Mesendoderm (in vitro differentiated cells): ENCODE measurements around the gene GPR156.
A peak's percentile ranks its signal among the peaks of the same experiment; 100 is the strongest.

Experiments used
- DNase-seq: peaks from one replicate; pipeline ENCODE4 v3.0.0; 2013
- H2AK5ac ChIP-seq: 2 replicates; pipeline ENCODE4 v1.6.1; 2013; ENCODE audit warnings: low read length, inconsistent platforms
- H2BK120ac ChIP-seq: 2 replicates; pipeline ENCODE4 v1.6.1; 2013; ENCODE audit warnings: low read depth, mild to moderate bottlenecking, low read length, moderate library complexity, mixed read lengths
- H2BK15ac ChIP-seq: replicated peaks from 2 replicates; pipeline ENCODE4 v1.6.1; 2013; ENCODE audit warnings: low read depth, mild to moderate bottlenecking, moderate library complexity
- H2BK5ac ChIP-seq: 2 replicates; pipeline ENCODE4 v1.6.1; 2013; ENCODE audit warnings: low read length, inconsistent platforms
- H3K18ac ChIP-seq: 2 replicates; pipeline ENCODE4 v1.6.1; 2013; ENCODE audit warnings: mild to moderate bottlenecking, low read length, mixed read lengths
- H3K23ac ChIP-seq: one replicate; pipeline ENCODE4 v1.6.1; 2013; ENCODE audit warnings: low read length
- H3K27ac ChIP-seq: 2 replicates; pipeline ENCODE4 v1.5.1; 2013; ENCODE audit warnings: low read depth, mild to moderate bottlenecking, inconsistent platforms, low read length, moderate library complexity
- H3K27me3 ChIP-seq: 2 replicates; pipeline ENCODE4 v1.6.1; 2013; ENCODE audit warnings: low read length, control low read depth, mild to moderate bottlenecking, inconsistent platforms; ENCODE audit not compliant: insufficient read depth, poor library complexity
- H3K36me3 ChIP-seq: 2 replicates; pipeline ENCODE4 v1.6.1; 2013; ENCODE audit warnings: low read length, inconsistent platforms; ENCODE audit not compliant: control insufficient read depth, insufficient read depth
- H3K4ac ChIP-seq: one replicate; pipeline ENCODE4 v1.6.1; 2013; ENCODE audit warnings: low read depth, mild to moderate bottlenecking, low read length, moderate library complexity
- H3K4me1 ChIP-seq: 2 replicates; pipeline ENCODE4 v1.6.1; 2013; ENCODE audit warnings: low read depth, low read length, inconsistent platforms; ENCODE audit not compliant: control insufficient read depth
- H3K4me2 ChIP-seq: 2 replicates; pipeline ENCODE4 v1.6.1; 2013; ENCODE audit warnings: low read length
- H3K4me3 ChIP-seq: 2 replicates; pipeline ENCODE4 v1.5.1; 2013; ENCODE audit warnings: mild to moderate bottlenecking, low read length
- H3K56ac ChIP-seq: one replicate; pipeline ENCODE4 v1.6.1; 2013; ENCODE audit warnings: low read length
- H3K79me1 ChIP-seq: 2 replicates; pipeline ENCODE4 v1.6.1; 2013; ENCODE audit warnings: low read length, inconsistent platforms
- H3K79me2 ChIP-seq: 2 replicates; pipeline ENCODE4 v1.6.1; 2013; ENCODE audit warnings: mild to moderate bottlenecking, low read length; ENCODE audit not compliant: control insufficient read depth, insufficient read depth
- H3K9ac ChIP-seq: 2 replicates; pipeline ENCODE4 v1.6.1; 2013; ENCODE audit warnings: low read length, inconsistent platforms
- H4K5ac ChIP-seq: one replicate; pipeline ENCODE4 v1.6.1; 2013; ENCODE audit warnings: low read length
- H4K8ac ChIP-seq: one replicate; pipeline ENCODE4 v1.6.1; 2013; ENCODE audit warnings: low read depth, mild to moderate bottlenecking, control low read depth, low read length, moderate library complexity
- WGBS: extraction: QIAGEN DNeasy Blood & Tissue Kit; methylation state at CpG from one replicate; pipeline ENCODE4 v1.1.7; 2013; ENCODE audit warnings: low lambda C conversion rate, missing lambda C conversion rate; ENCODE audit not compliant: insufficient coverage; ENCODE audit errors: extremely low coverage; 5-methylcytosine and 5-hydroxymethylcytosine counted together

Gene GPR156

DNA sequence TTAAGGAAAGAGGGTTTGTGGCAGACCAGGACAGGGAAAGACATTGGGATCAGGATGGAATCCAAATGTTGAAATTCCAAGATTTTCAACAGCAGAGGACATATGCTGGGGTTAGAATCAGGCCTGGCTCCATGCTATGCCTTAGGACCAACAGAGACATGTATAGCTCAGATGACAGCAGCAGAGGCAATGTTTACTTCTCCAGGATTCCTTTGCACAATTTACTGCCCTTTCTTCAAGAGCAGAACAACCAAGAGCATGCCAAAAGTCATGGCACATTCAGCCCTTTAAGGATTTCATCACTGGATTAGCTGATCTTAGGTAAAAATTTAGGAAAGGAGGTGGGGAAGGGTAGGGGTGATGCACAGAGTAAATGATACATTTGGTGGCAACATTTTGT, 121.2 kb downstream of the GPR156 start:
- Histone ChIP-seq H3K56ac (no peak overlapping the region), H2BK5ac (no peak overlapping the region), H3K27me3 (no peaks in the 10 kb centered on the region), H2BK15ac (no peak overlapping the region), H3K79me2 (no peaks in the 10 kb centered on the region), H3K27ac (no peak overlapping the region), H2BK120ac (no peak overlapping the region), H3K4ac (no peak overlapping the region), H3K36me3 (no peaks in the 10 kb centered on the region), H3K79me1 (no peaks in the 10 kb centered on the region), H3K23ac (no peak overlapping the region), H3K4me2 (no peak overlapping the region), H2AK5ac (no peak overlapping the region), H4K8ac (no peak overlapping the region), H3K4me1 (no peaks in the 10 kb centered on the region), H3K18ac (no peak overlapping the region), H3K9ac (no peak overlapping the region), H4K5ac (no peak overlapping the region), H3K4me3 (no peak overlapping the region)
- no peak for DNase-seq

DNA sequence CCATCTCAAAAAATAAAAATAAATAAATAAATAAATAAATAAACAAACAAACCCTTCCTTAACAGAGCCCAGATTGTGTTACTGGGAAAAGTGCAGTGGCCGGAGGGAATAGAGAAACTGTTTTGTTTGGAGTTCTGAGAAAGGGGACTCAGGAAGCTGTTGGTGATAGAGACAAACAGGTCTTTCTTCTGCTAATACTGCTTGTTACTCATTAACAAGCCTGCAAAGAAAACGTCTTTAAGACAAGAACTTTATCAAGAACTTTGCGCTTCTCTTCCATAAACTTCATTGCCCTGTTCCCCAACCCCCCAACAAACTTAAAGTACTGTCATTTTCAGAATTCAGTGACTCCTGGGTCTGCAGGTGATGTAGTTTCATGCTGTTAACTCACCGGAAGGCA, 122.0 kb downstream of the GPR156 start:
- no peak overlapping the region for H3K9ac ChIP-seq
- no peak overlapping the region for H2BK120ac ChIP-seq
- no peaks in the 10 kb centered on the region for H3K79me2 ChIP-seq
- H2BK15ac ChIP-seq = no peak overlapping the region
- DNase-seq = no peak
- H3K18ac ChIP-seq = no peak overlapping the region
- no peak overlapping the region for H4K5ac ChIP-seq
- H3K4ac ChIP-seq = no peak overlapping the region
- H3K23ac ChIP-seq = no peak overlapping the region
- no peak overlapping the region for H3K4me3 ChIP-seq
- H3K27me3 ChIP-seq = no peaks in the 10 kb centered on the region
- H3K56ac ChIP-seq = no peak overlapping the region
- H2AK5ac ChIP-seq = no peak overlapping the region
- no peak overlapping the region for H3K27ac ChIP-seq
- H3K36me3 ChIP-seq = no peaks in the 10 kb centered on the region
- no peak overlapping the region for H4K8ac ChIP-seq
- H3K79me1 ChIP-seq = no peaks in the 10 kb centered on the region
- no peak overlapping the region for H3K4me2 ChIP-seq
- no peaks in the 10 kb centered on the region for H3K4me1 ChIP-seq
- H2BK5ac ChIP-seq = no peak overlapping the region
- no CpG with 5 or more reads among the region's 4 CpGs for WGBS

DNA sequence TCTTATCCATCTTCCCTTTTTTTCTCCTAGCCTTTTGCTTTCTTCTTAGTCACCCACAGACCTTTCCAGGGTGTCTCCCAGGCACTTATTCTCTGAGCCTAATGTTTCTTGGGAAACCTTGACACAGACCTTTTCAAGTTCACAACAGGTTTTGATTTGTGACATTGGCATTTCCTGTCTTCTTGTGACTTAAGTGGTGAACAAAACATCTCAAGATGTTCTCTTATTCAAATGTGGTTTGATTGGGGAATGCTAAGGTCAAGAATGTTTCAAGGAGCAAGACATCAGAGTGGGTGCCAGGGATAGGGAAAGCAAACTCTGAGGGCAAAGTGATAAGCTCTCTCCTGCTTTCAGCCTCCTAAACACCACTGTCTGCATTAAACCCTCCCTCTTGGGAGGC, 122.6 kb downstream of the GPR156 start:
- Histone ChIP-seq H2AK5ac (no peak overlapping the region), H3K4me2 (no peak overlapping the region), H3K18ac (no peak overlapping the region)

DNA sequence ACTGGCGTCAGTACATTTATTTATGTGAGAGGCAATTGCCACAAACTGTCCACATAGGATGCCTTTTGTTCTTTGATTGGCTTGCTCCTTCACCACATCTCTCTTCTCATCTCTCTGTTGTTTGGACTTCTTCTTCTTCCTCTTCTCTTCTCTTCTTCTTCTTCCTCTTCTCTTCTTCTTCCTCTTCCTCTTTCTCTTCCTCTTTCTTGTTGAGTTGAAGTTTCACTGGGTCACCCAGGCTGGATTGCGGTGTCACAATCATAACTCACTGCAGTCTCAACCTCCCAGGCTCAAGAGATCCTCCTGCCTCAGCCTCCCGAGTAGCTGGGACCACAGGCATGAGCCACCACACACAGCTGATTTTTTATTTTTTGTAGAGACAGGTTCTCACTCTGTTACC, 123.1 kb downstream of the GPR156 start:
- Histone ChIP-seq H3K56ac (no peak overlapping the region), H3K18ac (no peak overlapping the region), H4K8ac (no peak overlapping the region), H3K79me2 (no peaks in the 10 kb centered on the region), H2BK15ac (no peak overlapping the region), H3K23ac (no peak overlapping the region), H3K4me2 (no peak overlapping the region), H3K27me3 (no peaks in the 10 kb centered on the region), H3K9ac (no peak overlapping the region), H3K4me3 (no peak overlapping the region), H4K5ac (no peak overlapping the region), H2BK5ac (no peak overlapping the region), H3K4me1 (no peaks in the 10 kb centered on the region), H3K36me3 (no peaks in the 10 kb centered on the region), H2BK120ac (no peak overlapping the region), H2AK5ac (no peak overlapping the region), H3K4ac (no peak overlapping the region), H3K27ac (no peak overlapping the region), H3K79me1 (no peaks in the 10 kb centered on the region)
- no CpG with 5 or more reads among the region's 3 CpGs for WGBS
- no peak for DNase-seq

More for the DNA sequence above, 122.6 kb downstream of the GPR156 start:
- H2BK5ac ChIP-seq = no peak overlapping the region
- H2BK120ac ChIP-seq = no peak overlapping the region
- H3K56ac ChIP-seq = no peak overlapping the region
- no peak for DNase-seq
- no peak overlapping the region for H3K23ac ChIP-seq
- no peaks in the 10 kb centered on the region for H3K27me3 ChIP-seq
- H3K4ac ChIP-seq = no peak overlapping the region
- H4K8ac ChIP-seq = no peak overlapping the region
- no peak overlapping the region for H3K4me3 ChIP-seq
- no peaks in the 10 kb centered on the region for H3K4me1 ChIP-seq
- no peak overlapping the region for H3K27ac ChIP-seq
- no peaks in the 10 kb centered on the region for H3K79me1 ChIP-seq
- no peak overlapping the region for H2BK15ac ChIP-seq
- H3K79me2 ChIP-seq = no peaks in the 10 kb centered on the region
- H3K36me3 ChIP-seq = no peaks in the 10 kb centered on the region
- H4K5ac ChIP-seq = no peak overlapping the region
- no peak overlapping the region for H3K9ac ChIP-seq

- H2BK15ac ChIP-seq = no peak overlapping the region
- H3K9ac ChIP-seq = no peak overlapping the region
- H3K4me1 ChIP-seq = no peaks in the 10 kb centered on the region
- no peak overlapping the region for H3K4me2 ChIP-seq
- H4K8ac ChIP-seq = no peak overlapping the region
- H3K27ac ChIP-seq = no peak overlapping the region
- H3K4me3 ChIP-seq = no peak overlapping the region
- H4K5ac ChIP-seq = peak overlapping the region; percentile 39
- no peaks in the 10 kb centered on the region for H3K27me3 ChIP-seq
- no peak overlapping the region for H2BK5ac ChIP-seq
- H3K56ac ChIP-seq = peak overlapping the region; percentile 38
- H2AK5ac ChIP-seq = no peak overlapping the region
- H3K23ac ChIP-seq = no peak overlapping the region
- H3K18ac ChIP-seq = no peak overlapping the region
- H3K36me3 ChIP-seq = no peaks in the 10 kb centered on the region
- no peak overlapping the region for H2BK120ac ChIP-seq
- no peaks in the 10 kb centered on the region for H3K79me2 ChIP-seq
- H3K4ac ChIP-seq = no peak overlapping the region
- no peaks in the 10 kb centered on the region for H3K79me1 ChIP-seq
- peak; percentile 95 for DNase-seq
- WGBS = no CpG with 5 or more reads among the region's 1 CpG
Measured at GRCh38 chr3:120160050-120160449, 125.0 kb downstream of the GPR156 start.

DNA sequence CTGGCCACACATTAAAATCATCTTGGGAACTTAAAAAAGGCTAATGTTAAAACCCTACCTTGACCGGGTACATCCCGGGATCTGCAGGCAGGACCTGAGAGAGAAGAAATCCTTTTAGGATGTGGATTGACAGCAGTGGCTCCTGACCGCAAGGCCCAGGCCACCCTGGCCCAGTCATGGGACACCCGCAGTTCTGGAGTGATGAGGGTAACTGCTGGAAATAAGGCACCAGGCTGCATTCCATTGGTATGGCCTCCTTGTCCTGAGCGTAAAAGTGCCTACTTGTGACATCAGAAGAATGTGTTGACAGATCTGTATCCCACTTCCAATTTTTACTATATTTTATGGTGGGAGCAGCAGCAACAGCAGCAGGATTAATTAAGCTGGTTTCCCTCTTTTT, 127.3 kb downstream of the GPR156 start:
- Histone ChIP-seq H3K4me1 (no peaks in the 10 kb centered on the region), H2BK15ac (no peak overlapping the region), H4K5ac (no peak overlapping the region), H4K8ac (no peak overlapping the region), H3K18ac (no peak overlapping the region), H3K36me3 (no peaks in the 10 kb centered on the region), H3K79me1 (no peaks in the 10 kb centered on the region), H2AK5ac (no peak overlapping the region), H3K9ac (no peak overlapping the region), H3K79me2 (no peaks in the 10 kb centered on the region), H2BK5ac (no peak overlapping the region), H3K56ac (no peak overlapping the region), H3K4me3 (no peak overlapping the region), H3K23ac (no peak overlapping the region), H3K4ac (no peak overlapping the region), H2BK120ac (no peak overlapping the region), H3K4me2 (no peak overlapping the region), H3K27ac (no peak overlapping the region), H3K27me3 (no peaks in the 10 kb centered on the region)
- WGBS = no CpG with 5 or more reads among the region's 5 CpGs
- DNase-seq = no peak
